Thoracic aorta (tissue), 2 donors: ENCODE results near the gene BDNF. TPM values are rescaled to one million over a fixed set of nuclear protein-coding genes. Genes with fewer than 3 reads are reported as not detected.

Source experiments
- ATAC-seq: fragments of 150-250 bp; one replicate; pipeline ENCODE4 v1.8.0; 2017; ENCODE audit warnings: low read depth; ENCODE audit not compliant: insufficient number of reproducible peaks, low FRiP score
- DNase-seq: peaks from one replicate; pipeline ENCODE4 v3.0.0-alpha.2; 2020; ENCODE audit warnings: low spot score
- H3K27ac ChIP-seq, 2 donors: fragments of 200-600 bp; sonication (generic); 1 replicate in 1 of 2; 2 replicates in 1 of 2; pipeline ENCODE4 v1.5.1; 2016; ENCODE audit warnings: mild to moderate bottlenecking in 2 of 2, moderate library complexity in 2 of 2
- H3K27me3 ChIP-seq: fragments of 200-600 bp; sonication (generic); replicated peaks from 2 replicates; pipeline ENCODE4 v1.6.0; 2016; ENCODE audit warnings: mild to moderate bottlenecking; ENCODE audit not compliant: insufficient read depth
- H3K36me3 ChIP-seq: fragments of 200-600 bp; sonication (generic); one replicate; pipeline ENCODE4 v1.5.1; 2016
- H3K4me1 ChIP-seq, 2 donors: fragments of 200-600 bp; sonication (generic); 1 replicate in 1 of 2; 2 replicates in 1 of 2; pipeline versions ENCODE4 v1.5.1 to v1.6.0; 2016; ENCODE audit warnings: low read depth in 2 of 2, mild to moderate bottlenecking in 1 of 2; ENCODE audit not compliant: control insufficient read depth in 1 of 2
- H3K4me3 ChIP-seq: fragments of 200-600 bp; sonication (generic); 2 replicates; pipeline ENCODE4 v1.5.1; 2016; ENCODE audit warnings: mild to moderate bottlenecking
- H3K9me3 ChIP-seq: fragments of 200-600 bp; sonication (generic); 2 replicates; pipeline ENCODE4 v1.5.1; 2016
- total RNA-seq, 2 donors: library from RNA; depleted of rRNA; stranded (reverse); fragments of >200 nt; gene quantifications; one replicate each; pipeline versions ENCODE4 v1.1.0 to v1.2.3, GENCODE V29; 2016
- TF ChIP-seq, protein P1 (sequence below): fragments of 200-600 bp; sonication (generic); IDR thresholded peaks from one replicate; pipeline ENCODE4 v1.5.1; 2019; ENCODE audit warnings: antibody characterized with exemption

BDNF gene
- total RNA-seq, 2 donors from 2014 or later, result 0.42 to 4.7 TPM

DNA sequence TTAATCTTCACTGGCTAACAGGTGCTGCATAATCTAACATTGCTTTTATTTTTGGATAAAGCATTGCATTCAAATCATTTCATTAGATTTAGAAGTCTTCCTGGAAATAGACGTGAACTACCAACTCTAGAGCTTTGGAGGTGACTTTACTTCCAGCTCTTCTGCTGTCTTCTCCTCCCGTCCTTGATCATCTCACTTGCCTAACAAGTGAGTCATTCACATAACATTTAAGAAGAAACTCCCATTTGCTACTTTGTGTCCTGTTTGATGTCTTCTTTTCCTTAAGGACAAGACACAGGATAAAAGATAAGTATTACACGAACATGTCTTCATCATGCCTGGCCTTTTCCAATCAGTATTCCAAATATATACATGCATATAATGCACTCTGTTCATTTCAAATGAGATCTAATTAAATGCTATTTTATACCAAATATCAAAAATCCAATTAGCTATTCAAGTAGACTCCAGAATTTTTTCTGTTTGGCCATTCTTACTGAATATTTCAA, 88.3 kb downstream of the BDNF start:
- H3K4me3 ChIP-seq, result no peak overlapping the region
- H3K9me3 ChIP-seq, result no peaks in the 10 kb centered on the region
- DNase-seq (no peak), ATAC-seq (no peak)
- no peaks in the 10 kb centered on the region for H3K36me3 ChIP-seq
- no peaks in the 10 kb centered on the region for H3K4me1 ChIP-seq
- no peak overlapping the region for H3K27ac ChIP-seq
- H3K27me3 ChIP-seq, result no peaks in the 10 kb centered on the region
- TF ChIP-seq, protein P1, sequence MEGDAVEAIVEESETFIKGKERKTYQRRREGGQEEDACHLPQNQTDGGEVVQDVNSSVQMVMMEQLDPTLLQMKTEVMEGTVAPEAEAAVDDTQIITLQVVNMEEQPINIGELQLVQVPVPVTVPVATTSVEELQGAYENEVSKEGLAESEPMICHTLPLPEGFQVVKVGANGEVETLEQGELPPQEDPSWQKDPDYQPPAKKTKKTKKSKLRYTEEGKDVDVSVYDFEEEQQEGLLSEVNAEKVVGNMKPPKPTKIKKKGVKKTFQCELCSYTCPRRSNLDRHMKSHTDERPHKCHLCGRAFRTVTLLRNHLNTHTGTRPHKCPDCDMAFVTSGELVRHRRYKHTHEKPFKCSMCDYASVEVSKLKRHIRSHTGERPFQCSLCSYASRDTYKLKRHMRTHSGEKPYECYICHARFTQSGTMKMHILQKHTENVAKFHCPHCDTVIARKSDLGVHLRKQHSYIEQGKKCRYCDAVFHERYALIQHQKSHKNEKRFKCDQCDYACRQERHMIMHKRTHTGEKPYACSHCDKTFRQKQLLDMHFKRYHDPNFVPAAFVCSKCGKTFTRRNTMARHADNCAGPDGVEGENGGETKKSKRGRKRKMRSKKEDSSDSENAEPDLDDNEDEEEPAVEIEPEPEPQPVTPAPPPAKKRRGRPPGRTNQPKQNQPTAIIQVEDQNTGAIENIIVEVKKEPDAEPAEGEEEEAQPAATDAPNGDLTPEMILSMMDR, result no peak

DNA sequence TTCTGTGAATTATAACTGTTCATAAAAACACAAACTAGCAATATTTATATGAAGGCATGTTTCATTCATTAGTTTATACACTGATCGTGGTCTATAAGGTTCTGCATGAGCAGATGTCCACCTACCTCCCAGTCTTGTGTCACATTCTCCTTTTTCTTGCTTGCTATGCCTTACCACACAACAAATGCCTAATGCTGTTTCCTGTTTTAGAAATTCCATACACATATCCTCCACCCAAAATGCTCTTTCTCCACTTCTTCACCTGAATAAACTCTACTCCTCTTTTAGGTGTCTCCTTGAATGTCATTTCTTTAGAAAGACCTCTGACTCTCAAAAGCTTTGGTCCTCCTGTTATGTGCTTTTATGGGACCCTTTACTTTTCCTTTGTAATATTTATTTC, 88.9 kb downstream of the BDNF start:
- no peak overlapping the region for H3K27ac ChIP-seq
- no peak overlapping the region for H3K4me3 ChIP-seq
- DNase-seq (no peak), ATAC-seq (no peak)
- no peaks in the 10 kb centered on the region for H3K4me1 ChIP-seq
- H3K27me3 ChIP-seq, result no peaks in the 10 kb centered on the region
- TF ChIP-seq, protein P1, result no peak
- H3K9me3 ChIP-seq, result no peaks in the 10 kb centered on the region
- no peaks in the 10 kb centered on the region for H3K36me3 ChIP-seq

DNA sequence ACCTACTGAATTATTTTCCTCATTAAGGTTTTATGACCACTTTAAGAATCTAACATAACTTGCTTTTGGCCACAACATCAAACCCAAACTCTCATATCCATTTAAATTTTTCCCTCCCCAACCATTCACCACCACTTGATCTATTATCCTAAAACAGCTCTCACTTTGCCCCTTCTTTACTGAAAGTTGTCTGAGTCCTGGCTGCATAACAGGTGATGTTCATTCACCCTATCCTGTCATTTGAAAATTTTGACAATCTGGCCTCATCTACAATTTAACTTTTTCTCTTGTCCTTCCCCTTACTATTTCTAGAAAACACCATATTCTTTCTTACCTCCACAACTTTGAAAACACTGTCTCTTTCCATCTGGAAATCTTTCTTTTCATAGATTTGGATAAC, 89.3 kb downstream of the BDNF start:
- no peaks in the 10 kb centered on the region for H3K36me3 ChIP-seq
- H3K4me3 ChIP-seq, result no peak overlapping the region
- no peaks in the 10 kb centered on the region for H3K27me3 ChIP-seq
- DNase-seq, result no peak
- ATAC-seq, result no peak
- TF ChIP-seq, protein P1, result no peak
- H3K9me3 ChIP-seq, result no peaks in the 10 kb centered on the region
- H3K27ac ChIP-seq, result no peak overlapping the region
- H3K4me1 ChIP-seq, result no peaks in the 10 kb centered on the region

DNA sequence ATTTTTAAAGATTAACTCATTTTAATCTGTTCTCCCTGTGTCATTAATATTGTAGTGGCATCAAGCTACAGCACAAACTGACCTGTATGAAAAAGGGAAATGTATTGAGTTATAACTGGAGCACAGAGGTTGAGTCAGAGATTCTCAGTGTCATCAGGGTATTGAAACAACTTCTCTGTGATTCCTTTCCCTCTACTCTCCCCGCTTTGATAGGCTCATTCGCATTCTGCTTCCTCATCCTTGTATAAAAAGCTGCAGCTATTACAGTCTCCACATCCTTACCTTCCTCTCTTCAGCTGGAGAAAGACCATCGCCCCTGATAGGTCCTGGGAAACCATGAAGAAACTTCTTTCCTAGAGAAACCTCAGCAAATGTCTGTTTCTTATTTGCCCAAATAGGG, 90.0 kb downstream of the BDNF start:
- Histone ChIP-seq H3K4me1 (no peaks in the 10 kb centered on the region), H3K4me3 (no peak overlapping the region), H3K27me3 (no peaks in the 10 kb centered on the region), H3K36me3 (no peaks in the 10 kb centered on the region), H3K9me3 (no peaks in the 10 kb centered on the region), H3K27ac (no peak overlapping the region)
- TF ChIP-seq, protein P1, result no peak
- no peak for DNase-seq
- ATAC-seq, result no peak

DNA sequence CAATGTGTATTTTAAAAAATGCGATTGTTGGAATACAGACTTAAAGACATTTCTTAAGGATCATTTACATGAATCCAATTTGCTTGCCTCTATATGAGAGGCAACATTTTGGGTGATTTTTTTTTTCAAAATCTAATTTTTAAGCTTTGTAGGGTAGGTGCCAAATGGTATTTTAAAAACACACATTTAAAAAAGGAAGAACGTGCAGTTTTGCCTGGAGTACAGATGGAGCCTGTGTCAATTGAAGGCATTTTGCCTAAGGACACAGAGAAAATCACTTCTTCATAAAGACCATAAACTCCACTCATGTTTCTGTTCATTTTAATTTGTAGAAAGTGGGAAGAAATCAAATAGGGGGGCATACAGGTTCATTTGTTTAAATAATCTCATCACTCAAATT, 91.3 kb downstream of the BDNF start:
- Histone ChIP-seq H3K36me3 (no peaks in the 10 kb centered on the region), H3K4me3 (no peak overlapping the region), H3K4me1 (no peaks in the 10 kb centered on the region), H3K9me3 (no peaks in the 10 kb centered on the region), H3K27ac (no peak overlapping the region), H3K27me3 (no peaks in the 10 kb centered on the region)
- TF ChIP-seq, protein P1, result no peak
- no peak for ATAC-seq
- no peak for DNase-seq
